HepG2 (cell line): ENCODE results near the gene C9orf50. TPM values are rescaled to one million over a fixed set of nuclear protein-coding genes. Genes with fewer than 3 reads are reported as not detected.

Experiments
- BORCS8-MEF2B ChIP-seq: sonication (generic); formaldehyde crosslinking; IDR thresholded peaks from 2 replicates; pipeline ENCODE4 v1.8.0; 2022; ENCODE audit warnings: mild to moderate bottlenecking, missing genetic modification reagents
- DNMT1 ChIP-seq: sonication (generic); formaldehyde crosslinking; IDR thresholded peaks from 2 replicates; pipeline ENCODE4 v1.5.1; 2020; ENCODE audit warnings: mild to moderate bottlenecking, missing genetic modification reagents
- GFI1 ChIP-seq: sonication (generic); formaldehyde crosslinking; IDR thresholded peaks from 2 replicates; pipeline ENCODE4 v1.5.0; 2020; ENCODE audit warnings: missing genetic modification reagents, mild to moderate bottlenecking, borderline replicate concordance
- GPN1 ChIP-seq: sonication (generic); formaldehyde crosslinking; IDR thresholded peaks from 2 replicates; pipeline ENCODE4 v1.5.1; 2020; ENCODE audit warnings: missing genetic modification reagents, borderline replicate concordance
- JUNB ChIP-seq: sonication (generic); formaldehyde crosslinking; IDR thresholded peaks from 2 replicates; pipeline ENCODE4 v1.8.0; 2022; ENCODE audit warnings: missing genetic modification reagents, mild to moderate bottlenecking, borderline replicate concordance
- KDM1A ChIP-seq: IDR thresholded peaks from 2 replicates; pipeline ENCODE4 v1.6.1; 2016; ENCODE audit warnings: missing compliant biosample characterization
- MED1 ChIP-seq: sonication (generic); formaldehyde crosslinking; IDR thresholded peaks from 2 replicates; pipeline ENCODE4 v1.4.0; 2020; ENCODE audit warnings: missing genetic modification reagents
- MED8 ChIP-seq: sonication (generic); formaldehyde crosslinking; IDR thresholded peaks from 2 replicates; pipeline ENCODE4 v1.8.1; 2023; ENCODE audit warnings: mild to moderate bottlenecking, missing genetic modification reagents; ENCODE audit not compliant: insufficient replicate concordance
- MTA1 ChIP-seq: sonication (generic); formaldehyde crosslinking; IDR thresholded peaks from 2 replicates; pipeline ENCODE4 v1.4.0; 2020; ENCODE audit warnings: missing genetic modification reagents, mild to moderate bottlenecking, borderline replicate concordance
- NFYB ChIP-seq: sonication (generic); formaldehyde crosslinking; IDR thresholded peaks from 2 replicates; pipeline ENCODE4 v1.4.0; 2020; ENCODE audit warnings: missing genetic modification reagents
- NR2F6 ChIP-seq, 2 experiments: IDR thresholded peaks; 2 replicates each; pipeline ENCODE4 v1.6.1; 2016; ENCODE audit warnings: antibody characterized with exemption in 1 of 2, mild to moderate bottlenecking in 1 of 2
- PHF5A ChIP-seq: IDR thresholded peaks from one replicate; pipeline ENCODE4 v1.6.1; 2018; ENCODE audit warnings: low read depth, missing genetic modification reagents; ENCODE audit not compliant: unreplicated experiment
- POLR2A ChIP-seq, 2 experiments: IDR thresholded peaks; 2 replicates each; pipeline ENCODE4 v1.6.1; 2011; ENCODE audit warnings: low read depth in 2 of 2, low read length in 2 of 2, mild to moderate bottlenecking in 1 of 2, moderate library complexity in 1 of 2; ENCODE audit not compliant: insufficient read depth in 1 of 2
- XRCC5 ChIP-seq: fragments of 200-400 bp; formaldehyde crosslinking; optimal IDR thresholded peaks from 2 replicates; pipeline ENCODE3; 2017; ENCODE audit warnings: mild to moderate bottlenecking, low read length
- ZBTB8A ChIP-seq: sonication (generic); formaldehyde crosslinking; IDR thresholded peaks from 2 replicates; pipeline ENCODE4 v1.4.0; 2020; ENCODE audit warnings: mild to moderate bottlenecking, low read depth, missing genetic modification reagents, borderline replicate concordance
- ZFP1 ChIP-seq: IDR thresholded peaks from 2 replicates; pipeline ENCODE4 v1.6.1; 2016
- ZFP82 ChIP-seq: sonication (generic); formaldehyde crosslinking; IDR thresholded peaks from 2 replicates; pipeline ENCODE4 v1.5.1; 2020; ENCODE audit warnings: mild to moderate bottlenecking, missing genetic modification reagents, borderline replicate concordance
- ZNF10 ChIP-seq: sonication (generic); formaldehyde crosslinking; IDR thresholded peaks from 2 replicates; pipeline ENCODE4 v1.4.0; 2020; ENCODE audit warnings: mild to moderate bottlenecking, low read depth, missing genetic modification reagents, borderline replicate concordance
- ZNF460 ChIP-seq: sonication (generic); formaldehyde crosslinking; IDR thresholded peaks from 2 replicates; pipeline ENCODE4 v1.5.1; 2020; ENCODE audit warnings: missing genetic modification reagents, mild to moderate bottlenecking, borderline replicate concordance
- ZNF772 ChIP-seq: sonication (generic); formaldehyde crosslinking; IDR thresholded peaks from 2 replicates; pipeline ENCODE4 v1.5.0; 2020; ENCODE audit warnings: mild to moderate bottlenecking, missing genetic modification reagents
- ZNF816 ChIP-seq: sonication (generic); formaldehyde crosslinking; IDR thresholded peaks from 2 replicates; pipeline ENCODE4 v1.8.0; 2022; ENCODE audit warnings: missing genetic modification reagents, mild to moderate bottlenecking, borderline replicate concordance
- polyA plus RNA-seq, 8 experiments: library from polyadenylated mRNA; depleted of rRNA in 3 of 8; stranded (reverse) in 7 of 8; unstranded in 1 of 8; fragments of >200 nt; fragmentation: Illumina TruSeq in 4 of 8; extraction: Trizol in 4 of 8; gene quantifications; 2 replicates each; pipeline versions ENCODE4 v1.2.1 to v1.2.3, GENCODE V29; 2011 to 2016; ENCODE audit warnings: low read depth in 4 of 8, missing spikeins in 1 of 8, mixed read lengths in 1 of 8; ENCODE audit not compliant: insufficient read depth in 1 of 8
- total RNA-seq, 5 experiments: library from RNA; depleted of rRNA; stranded (reverse); fragments of >200 nt; fragmentation: Illumina TruSeq; extraction: Trizol; gene quantifications; 2 replicates each; pipeline ENCODE4 v1.2.3, GENCODE V29; 2016; ENCODE audit warnings: low read depth in 1 of 5
- TF ChIP-seq, protein P1 (sequence below): fragments of 450-650 bp; IDR thresholded peaks from 2 replicates; pipeline ENCODE4 v1.6.1; 2017
- TF ChIP-seq, protein P2 (sequence below): IDR thresholded peaks from 2 replicates; pipeline ENCODE4 v1.6.1; 2016; ENCODE audit warnings: control low read depth
- TF ChIP-seq, protein P3 (sequence below): sonication (generic); formaldehyde crosslinking; IDR thresholded peaks from 2 replicates; pipeline ENCODE4 v1.4.0; 2020; ENCODE audit warnings: missing genetic modification reagents, mild to moderate bottlenecking, borderline replicate concordance

C9orf50 gene
- total and polyA plus RNA-seq, 2 of the 13 experiments (the other 11 are each of a cell fraction or from before 2014, with no cell fraction given), result not detected

DNA sequence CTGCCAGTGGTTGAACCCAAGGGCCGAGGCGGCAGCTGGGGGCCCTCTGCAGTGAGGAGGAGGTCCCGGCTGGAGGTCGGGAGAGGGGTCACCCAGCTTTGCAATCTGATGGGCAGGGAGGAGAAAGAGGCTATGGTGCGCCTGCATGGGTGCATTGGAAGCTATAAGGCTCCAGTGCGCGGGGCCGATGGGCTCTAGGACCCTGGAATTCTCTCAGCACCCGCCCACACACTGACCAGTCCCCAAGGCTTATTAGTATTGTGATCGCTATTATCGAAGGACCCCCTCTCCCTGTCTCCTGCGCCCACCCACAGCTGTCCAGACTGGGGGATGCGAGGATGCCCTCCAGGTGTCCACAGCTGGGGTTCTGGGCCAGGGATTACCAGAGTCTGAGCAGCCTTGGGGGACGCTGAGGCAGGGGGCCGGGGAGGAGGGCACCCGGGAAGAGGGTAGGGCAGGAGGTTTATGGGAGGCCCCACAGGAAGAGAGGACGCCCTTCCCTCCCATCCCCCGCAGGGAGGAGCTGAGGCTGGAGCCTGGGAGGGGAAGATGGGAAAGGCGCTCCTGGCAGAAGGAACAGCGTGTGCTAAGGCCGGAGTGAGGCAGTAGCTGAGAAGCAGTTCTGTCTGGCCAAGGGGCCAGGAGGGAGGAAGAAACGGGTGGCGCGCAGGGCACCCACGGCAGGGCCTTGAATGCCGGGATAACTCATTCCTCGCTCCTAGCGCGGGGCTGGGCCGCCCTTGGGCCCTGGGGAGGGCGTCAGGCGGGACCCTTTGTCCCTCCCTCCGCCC, 24.2 kb downstream of the C9orf50 start (continued):
- TF ChIP-seq MED1 (CRISPR knock-in tag) (peak; percentile 79), NFYB (CRISPR knock-in tag) (no peak), GFI1 (CRISPR knock-in tag) (0 out of 2 replicates have a peak, but pooled peaks have one; percentile 8), ZNF772 (CRISPR knock-in tag) (0 out of 2 replicates have a peak, but pooled peaks have one; percentile 25), MED8 (no peak), ZBTB8A (CRISPR knock-in tag) (peak; percentile 86; the same call in 1 of the 2 replicates), POLR2A (IDR thresholded peaks at IDR 0.05; ENCODE audit: insufficient read depth in 1 of 2, low read depth in 2 of 2, low read length in 2 of 2) (peak in 1 of 2 experiments; percentile 45; a peak in 3 of 4 replicates), KDM1A (CRISPR knock-in tag) (peak; percentile 87), ZNF460 (CRISPR knock-in tag) (peak; percentile 45; the same call in 1 of the 2 replicates), NR2F6 (IDR thresholded peaks at IDR 0.05) (peak; percentile 76), NR2F6 (CRISPR knock-in tag; IDR thresholded peaks at IDR 0.05) (peak; percentile 32; the same call in 1 of the 2 replicates), DNMT1 (CRISPR knock-in tag) (no peak; the same call in 1 of the 2 replicates), ZFP82 (CRISPR knock-in tag) (peak; percentile 50; the same call in 1 of the 2 replicates), GPN1 (CRISPR knock-in tag) (no peak), BORCS8-MEF2B (CRISPR knock-in tag) (peak; percentile 74; the same call in 1 of the 2 replicates), XRCC5 (peak; percentile 25), ZFP1 (no peak), ZNF816 (CRISPR knock-in tag) (peak; percentile 59; the same call in 1 of the 2 replicates), JUNB (CRISPR knock-in tag) (peak; percentile 43; the same call in 1 of the 2 replicates), MTA1 (CRISPR knock-in tag) (peak; percentile 11; the same call in 1 of the 2 replicates), ZNF10 (CRISPR knock-in tag) (no peak), PHF5A (CRISPR knock-in tag) (no peak)
- TF ChIP-seq, protein P1, sequence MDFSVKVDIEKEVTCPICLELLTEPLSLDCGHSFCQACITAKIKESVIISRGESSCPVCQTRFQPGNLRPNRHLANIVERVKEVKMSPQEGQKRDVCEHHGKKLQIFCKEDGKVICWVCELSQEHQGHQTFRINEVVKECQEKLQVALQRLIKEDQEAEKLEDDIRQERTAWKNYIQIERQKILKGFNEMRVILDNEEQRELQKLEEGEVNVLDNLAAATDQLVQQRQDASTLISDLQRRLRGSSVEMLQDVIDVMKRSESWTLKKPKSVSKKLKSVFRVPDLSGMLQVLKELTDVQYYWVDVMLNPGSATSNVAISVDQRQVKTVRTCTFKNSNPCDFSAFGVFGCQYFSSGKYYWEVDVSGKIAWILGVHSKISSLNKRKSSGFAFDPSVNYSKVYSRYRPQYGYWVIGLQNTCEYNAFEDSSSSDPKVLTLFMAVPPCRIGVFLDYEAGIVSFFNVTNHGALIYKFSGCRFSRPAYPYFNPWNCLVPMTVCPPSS, result no peak
- TF ChIP-seq, protein P2, sequence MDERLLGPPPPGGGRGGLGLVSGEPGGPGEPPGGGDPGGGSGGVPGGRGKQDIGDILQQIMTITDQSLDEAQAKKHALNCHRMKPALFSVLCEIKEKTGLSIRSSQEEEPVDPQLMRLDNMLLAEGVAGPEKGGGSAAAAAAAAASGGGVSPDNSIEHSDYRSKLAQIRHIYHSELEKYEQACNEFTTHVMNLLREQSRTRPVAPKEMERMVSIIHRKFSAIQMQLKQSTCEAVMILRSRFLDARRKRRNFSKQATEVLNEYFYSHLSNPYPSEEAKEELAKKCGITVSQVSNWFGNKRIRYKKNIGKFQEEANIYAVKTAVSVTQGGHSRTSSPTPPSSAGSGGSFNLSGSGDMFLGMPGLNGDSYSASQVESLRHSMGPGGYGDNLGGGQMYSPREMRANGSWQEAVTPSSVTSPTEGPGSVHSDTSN (CRISPR knock-in tag), result no peak
- TF ChIP-seq, protein P3, sequence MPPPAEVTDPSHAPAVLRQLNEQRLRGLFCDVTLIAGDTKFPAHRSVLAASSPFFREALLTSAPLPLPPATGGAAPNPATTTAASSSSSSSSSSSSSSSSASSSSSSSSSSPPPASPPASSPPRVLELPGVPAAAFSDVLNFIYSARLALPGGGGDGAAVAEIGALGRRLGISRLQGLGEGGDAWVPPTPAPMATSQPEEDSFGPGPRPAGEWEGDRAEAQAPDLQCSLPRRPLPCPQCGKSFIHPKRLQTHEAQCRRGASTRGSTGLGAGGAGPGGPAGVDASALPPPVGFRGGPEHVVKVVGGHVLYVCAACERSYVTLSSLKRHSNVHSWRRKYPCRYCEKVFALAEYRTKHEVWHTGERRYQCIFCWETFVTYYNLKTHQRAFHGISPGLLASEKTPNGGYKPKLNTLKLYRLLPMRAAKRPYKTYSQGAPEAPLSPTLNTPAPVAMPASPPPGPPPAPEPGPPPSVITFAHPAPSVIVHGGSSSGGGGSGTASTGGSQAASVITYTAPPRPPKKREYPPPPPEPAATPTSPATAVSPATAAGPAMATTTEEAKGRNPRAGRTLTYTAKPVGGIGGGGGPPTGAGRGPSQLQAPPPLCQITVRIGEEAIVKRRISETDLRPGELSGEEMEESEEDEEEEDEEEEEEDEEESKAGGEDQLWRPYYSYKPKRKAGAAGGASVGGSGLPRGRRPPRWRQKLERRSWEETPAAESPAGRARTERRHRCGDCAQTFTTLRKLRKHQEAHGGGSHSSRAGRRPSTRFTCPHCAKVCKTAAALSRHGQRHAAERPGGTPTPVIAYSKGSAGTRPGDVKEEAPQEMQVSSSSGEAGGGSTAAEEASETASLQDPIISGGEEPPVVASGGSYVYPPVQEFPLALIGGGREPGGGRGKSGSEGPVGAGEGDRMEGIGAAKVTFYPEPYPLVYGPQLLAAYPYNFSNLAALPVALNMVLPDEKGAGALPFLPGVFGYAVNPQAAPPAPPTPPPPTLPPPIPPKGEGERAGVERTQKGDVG, result peak; percentile 24; the same call in 1 of the 2 replicates
